Prostate gland (tissue), 2 donors: ENCODE results near the gene UBP1. TPM values are rescaled to one million over a fixed set of nuclear protein-coding genes. Genes with fewer than 3 reads are reported as not detected.
"Not testable (repeated sequence)": the region's sequence is repeated elsewhere in the genome, so short reads cannot be mapped to it uniquely, and the experiment has no call there.

ENCODE experiments used
- DNase-seq: peaks from one replicate; pipeline ENCODE4 v3.0.0-alpha.2; 2019; ENCODE audit warnings: low spot score
- H3K27ac ChIP-seq, 2 donors: fragments of 200-600 bp; sonication (generic); 2 replicates each; pipeline ENCODE4 v1.5.1; 2017 to 2019
- H3K27me3 ChIP-seq: fragments of 200-600 bp; sonication (generic); replicated peaks from 2 replicates; pipeline ENCODE4 v1.5.1; 2019; ENCODE audit not compliant: insufficient read depth
- H3K36me3 ChIP-seq, 2 donors: fragments of 200-600 bp; sonication (generic); 1 replicate in 1 of 2; 2 replicates in 1 of 2; pipeline versions ENCODE4 v1.5.1 to v1.8.1; 2017 to 2019
- H3K4me1 ChIP-seq: fragments of 200-600 bp; sonication (generic); replicated peaks from 2 replicates; pipeline ENCODE4 v1.5.1; 2019
- H3K4me3 ChIP-seq, 2 donors: fragments of 200-600 bp; sonication (generic); 2 replicates each; pipeline ENCODE4 v1.5.1; 2017 to 2019
- H3K9me3 ChIP-seq: fragments of 200-600 bp; sonication (generic); 2 replicates; pipeline ENCODE4 v1.5.1; 2017
- POLR2A ChIP-seq: fragments of 450-650 bp; IDR thresholded peaks from one replicate; pipeline ENCODE4 v1.6.1; 2016; ENCODE audit warnings: antibody characterized with exemption, mild to moderate bottlenecking
- POLR2AphosphoS5 ChIP-seq: sonication (generic); formaldehyde crosslinking; IDR thresholded peaks from one replicate; pipeline ENCODE4 v1.6.1; 2017; ENCODE audit warnings: antibody characterized with exemption
- WGBS: methylation state at CpG from one replicate; pipeline ENCODE4 v1.1.5; 2018; 5-methylcytosine and 5-hydroxymethylcytosine counted together
- intact Hi-C: fragments of 100-400 bp; cut with DNase I; formaldehyde crosslinking; loops from one replicate; pipeline ENCODE4 v1.14.2; 2022
- small RNA-seq, 2 donors: library from RNA; depleted of rRNA; stranded (forward); fragments of <200 nt; gene quantifications; one replicate each; pipeline ENCODE3, GENCODE V24; 2016
- total RNA-seq, 2 donors: library from RNA; depleted of rRNA; stranded (reverse); fragments of >200 nt; gene quantifications; one replicate each; pipeline ENCODE4 v1.1.0, GENCODE V29; 2016
- TF ChIP-seq, protein P1 (sequence below), 4 experiments: fragments of 200-600 bp in 2 of 4; fragments of 450-650 bp in 2 of 4; sonication (generic) in 2 of 4; IDR thresholded peaks; 1 replicate in 3 of 4; 2 replicates in 1 of 4; pipeline ENCODE4 v1.5.1; 2016 to 2019; ENCODE audit warnings: antibody characterized with exemption in 4 of 4, mild to moderate bottlenecking in 2 of 4, moderate library complexity in 2 of 4

UBP1 gene
- total RNA-seq, 2 donors from 2014 or later, result 52.3 to 57.2 TPM

- DNase-seq, result no peak
- no peaks in the 10 kb centered on the region for H3K9me3 ChIP-seq
- no peak overlapping the region for H3K4me3 ChIP-seq
- WGBS, result 64% methylated on average over 4 of the region's 4 CpGs
- no peaks in the 10 kb centered on the region for H3K4me1 ChIP-seq
- intact Hi-C loops, result no loop called here
- H3K27ac ChIP-seq, result no peak overlapping the region
- no peaks in the 10 kb centered on the region for H3K27me3 ChIP-seq
- TF ChIP-seq POLR2AphosphoS5, result no peak
- TF ChIP-seq, protein P1, sequence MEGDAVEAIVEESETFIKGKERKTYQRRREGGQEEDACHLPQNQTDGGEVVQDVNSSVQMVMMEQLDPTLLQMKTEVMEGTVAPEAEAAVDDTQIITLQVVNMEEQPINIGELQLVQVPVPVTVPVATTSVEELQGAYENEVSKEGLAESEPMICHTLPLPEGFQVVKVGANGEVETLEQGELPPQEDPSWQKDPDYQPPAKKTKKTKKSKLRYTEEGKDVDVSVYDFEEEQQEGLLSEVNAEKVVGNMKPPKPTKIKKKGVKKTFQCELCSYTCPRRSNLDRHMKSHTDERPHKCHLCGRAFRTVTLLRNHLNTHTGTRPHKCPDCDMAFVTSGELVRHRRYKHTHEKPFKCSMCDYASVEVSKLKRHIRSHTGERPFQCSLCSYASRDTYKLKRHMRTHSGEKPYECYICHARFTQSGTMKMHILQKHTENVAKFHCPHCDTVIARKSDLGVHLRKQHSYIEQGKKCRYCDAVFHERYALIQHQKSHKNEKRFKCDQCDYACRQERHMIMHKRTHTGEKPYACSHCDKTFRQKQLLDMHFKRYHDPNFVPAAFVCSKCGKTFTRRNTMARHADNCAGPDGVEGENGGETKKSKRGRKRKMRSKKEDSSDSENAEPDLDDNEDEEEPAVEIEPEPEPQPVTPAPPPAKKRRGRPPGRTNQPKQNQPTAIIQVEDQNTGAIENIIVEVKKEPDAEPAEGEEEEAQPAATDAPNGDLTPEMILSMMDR (IDR thresholded peaks at IDR 0.05), result no peak
- H3K36me3 ChIP-seq, result no peaks in the 10 kb centered on the region
These were observed 81.9 kb downstream of the UBP1 start for GRCh38 chr3:33358172-33358781.

- H3K4me1 ChIP-seq, result no peaks in the 10 kb centered on the region
- H3K27ac ChIP-seq, result no peak overlapping the region
- H3K27me3 ChIP-seq, result no peaks in the 10 kb centered on the region
- no peaks in the 10 kb centered on the region for H3K9me3 ChIP-seq
- intact Hi-C loops, result no loop called here
- no peak overlapping the region for H3K4me3 ChIP-seq
- TF ChIP-seq, protein P1 (IDR thresholded peaks at IDR 0.05), result no peak
- TF ChIP-seq POLR2A, result no peak
- TF ChIP-seq POLR2AphosphoS5, result no peak
- no peaks in the 10 kb centered on the region for H3K36me3 ChIP-seq
- DNase-seq, result no peak
- WGBS, result 47% methylated on average over 5 of the region's 5 CpGs
These were observed 84.6 kb downstream of the UBP1 start for GRCh38 chr3:33355611-33356010.

DNA sequence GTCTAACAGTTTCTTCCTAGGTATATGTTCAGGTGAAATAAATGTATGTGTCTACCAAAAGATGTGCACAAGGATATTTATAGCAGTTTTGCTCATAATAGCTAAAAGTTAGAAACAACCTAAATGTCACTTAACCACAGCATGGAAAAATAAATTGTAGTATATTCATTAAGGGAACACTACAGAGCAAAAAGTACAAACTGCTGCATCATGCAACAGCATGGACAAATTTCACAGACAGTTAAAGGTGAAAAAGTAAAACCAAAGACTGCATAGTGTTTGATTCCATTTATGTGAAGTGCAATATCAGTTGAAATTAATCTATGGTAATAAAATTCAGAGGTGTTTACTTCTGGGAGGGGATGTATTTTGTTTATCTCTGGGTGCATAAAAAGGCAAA lies 100.4 kb downstream of the UBP1 start:
- Histone ChIP-seq H3K4me1 (no peaks in the 10 kb centered on the region), H3K36me3 (no peaks in the 10 kb centered on the region), H3K27me3 (no peaks in the 10 kb centered on the region), H3K27ac (no peak overlapping the region), H3K4me3 (no peak overlapping the region), H3K9me3 (no peaks in the 10 kb centered on the region)
- TF ChIP-seq POLR2A, result no peak
- TF ChIP-seq POLR2AphosphoS5, result no peak
- TF ChIP-seq, protein P1 (IDR thresholded peaks at IDR 0.05), result no peak
- intact Hi-C loops, result no loop called here
- no peak for DNase-seq

- not testable (repeated sequence) for DNase-seq
These were observed 101.2 kb downstream of the UBP1 start for GRCh38 chr3:33338936-33339465.

More at GRCh38 chr3:33338936-33339465, 101.2 kb downstream of the UBP1 start:
- H3K27me3 ChIP-seq, H3K4me1 ChIP-seq, H3K9me3 ChIP-seq, H3K4me3 ChIP-seq, H3K27ac ChIP-seq, H3K36me3 ChIP-seq, intact Hi-C loops: not testable (repeated sequence)

Small RNA genes lying within 50 kb of the gene (small RNA-seq; reads per million reads assigned to genes)
- 0 reads per million in 2 donors for gene RNU7-110P

Other genes with a start within 250 kb of the UBP1 start
- gene SUSD5, start 221.6 kb downstream of the UBP1 start, total RNA-seq, result 1 to 10 TPM in 1 of 2 donors, under 1 TPM in 1; 0.77 to 6.9 TPM
- gene FBXL2, start 163.0 kb downstream of the UBP1 start, total RNA-seq, result 10 to 100 TPM in 1 of 2 donors, 1 to 10 TPM in 1; 3.7 to 16.6 TPM